ENCODE results near the gene SPCS2. TPM values are rescaled to one million over a fixed set of nuclear protein-coding genes. Genes with fewer than 3 reads are reported as not detected.

The SPCS2 gene
- total RNA-seq, 1 donor from 2014 or later = 178 TPM

- Histone ChIP-seq H3K9me3 (no peaks in the 10 kb centered on the region), H3K27ac (no peak overlapping the region), H3K4me3 (no peak overlapping the region), H3K36me3 (peaks cover 44% of the 10 kb centered on the region), H3K27me3 (no peaks in the 10 kb centered on the region), H3K4me1 (no peaks in the 10 kb centered on the region)
- TF ChIP-seq CTCF (IDR thresholded peaks at IDR 0.05) = no peak
- no peak for DNase-seq
- ATAC-seq = no peak
- intact Hi-C loops (cut with DNase I) = loop anchor here (10.0 kb wide), 1 partner anchor 97 kb away; no protein-coding TSS in a partner anchor
Observed at GRCh38 chr11:74937696-74938475, 11.2 kb upstream of the SPCS2 start.

GRCh38 chr11:74941492-74941891, 7.6 kb upstream of the SPCS2 start:
- intact Hi-C loops (cut with DNase I) = no loop called here
- no peak for ATAC-seq
- no peaks in the 10 kb centered on the region for H3K4me1 ChIP-seq
- no peak overlapping the region for H3K27ac ChIP-seq
- DNase-seq = no peak
- no peaks in the 10 kb centered on the region for H3K9me3 ChIP-seq
- H3K4me3 ChIP-seq = no peak overlapping the region
- TF ChIP-seq CTCF (IDR thresholded peaks at IDR 0.05) = no peak
- no peaks in the 10 kb centered on the region for H3K27me3 ChIP-seq
- H3K36me3 ChIP-seq = peaks cover 12% of the 10 kb centered on the region

- peaks cover 7% of the 10 kb centered on the region for H3K36me3 ChIP-seq
- DNase-seq (no peak), ATAC-seq (no peak)
- no peaks in the 10 kb centered on the region for H3K27me3 ChIP-seq
- no peaks in the 10 kb centered on the region for H3K4me1 ChIP-seq
- no peak for TF ChIP-seq CTCF (IDR thresholded peaks at IDR 0.05)
- H3K9me3 ChIP-seq = no peaks in the 10 kb centered on the region
- no peak overlapping the region for H3K4me3 ChIP-seq
- H3K27ac ChIP-seq = no peak overlapping the region
- intact Hi-C loops (cut with DNase I) = no loop called here
Observed at GRCh38 chr11:74942073-74942759, 6.8 kb upstream of the SPCS2 start.

GRCh38 chr11:74948546-74948897, 544 bp upstream of the SPCS2 start:
- TF ChIP-seq CTCF (IDR thresholded peaks at IDR 0.05) = no peak
- H3K4me1 ChIP-seq = peaks cover 25% of the 10 kb centered on the region
- ATAC-seq (peak; percentile 1), DNase-seq (no peak)
- no peaks in the 10 kb centered on the region for H3K9me3 ChIP-seq
- intact Hi-C loops (cut with DNase I) = no loop called here
- H3K4me3 ChIP-seq = peak overlapping the region; percentile 86
- H3K27ac ChIP-seq = peak overlapping the region; percentile 81
- H3K27me3 ChIP-seq = no peaks in the 10 kb centered on the region
- H3K36me3 ChIP-seq = no peaks in the 10 kb centered on the region

- Histone ChIP-seq H3K27ac (peak overlapping the region; percentile 81), H3K4me3 (peak overlapping the region; percentile 86), H3K27me3 (no peaks in the 10 kb centered on the region), H3K4me1 (peaks cover 25% of the 10 kb centered on the region), H3K9me3 (no peaks in the 10 kb centered on the region), H3K36me3 (no peaks in the 10 kb centered on the region)
- DNase-seq (no peak), ATAC-seq (no peak)
- intact Hi-C loops (cut with DNase I) = no loop called here
- TF ChIP-seq CTCF (IDR thresholded peaks at IDR 0.05) = no peak
Observed at GRCh38 chr11:74949753-74950137, 679 bp downstream of the SPCS2 start.
